RWPE2 (cell line): ENCODE measurements around the gene HEXD.

Experiments
- ATAC-seq: fragments of 200-7000 bp; cut with Tn5 transposase; 3 replicates; pipeline ENCODE4 v1.9.1; 2021; ENCODE audit warnings: low read depth
- DNase-seq: peaks from one replicate; pipeline ENCODE4 v3.0.0-alpha.2; 2020; ENCODE audit warnings: low spot score
- H3K27ac ChIP-seq: fragments of 450-650 bp; 2 replicates; pipeline ENCODE4 v1.5.1; 2017; ENCODE audit warnings: mild to moderate bottlenecking; ENCODE audit not compliant: poor library complexity, severe bottlenecking
- H3K27me3 ChIP-seq: fragments of 250-450 bp; sonication (Bioruptor Pico); 2 replicates; pipeline ENCODE4 v1.5.1; 2021; ENCODE audit warnings: mild to moderate bottlenecking, moderate library complexity; ENCODE audit not compliant: insufficient read depth, poor library complexity, severe bottlenecking
- H3K36me3 ChIP-seq: fragments of 250-450 bp; sonication (Bioruptor Pico); 2 replicates; pipeline ENCODE4 v1.5.1; 2020; ENCODE audit warnings: low read depth, mild to moderate bottlenecking, moderate library complexity
- H3K4me1 ChIP-seq: fragments of 250-450 bp; sonication (Bioruptor Pico); 2 replicates; pipeline ENCODE4 v1.5.1; 2021; ENCODE audit warnings: mild to moderate bottlenecking, moderate library complexity; ENCODE audit not compliant: insufficient read depth, poor library complexity, severe bottlenecking
- H3K4me3 ChIP-seq: fragments of 250-450 bp; sonication (Bioruptor Pico); 2 replicates; pipeline ENCODE4 v1.5.1; 2021; ENCODE audit warnings: mild to moderate bottlenecking, moderate library complexity; ENCODE audit not compliant: severe bottlenecking
- H3K9me3 ChIP-seq: fragments of 250-450 bp; sonication (Bioruptor Pico); 2 replicates; pipeline ENCODE4 v1.5.1; 2021; ENCODE audit warnings: mild to moderate bottlenecking, moderate library complexity; ENCODE audit not compliant: severe bottlenecking
- CTCF ChIP-seq: fragments of 450-650 bp; IDR thresholded peaks from one replicate; pipeline ENCODE4 v1.5.1; 2017; ENCODE audit warnings: mild to moderate bottlenecking, moderate library complexity; ENCODE audit not compliant: poor library complexity, severe bottlenecking

Gene HEXD

GRCh38 chr17:82386881-82387704 lies 31.1 kb upstream of the HEXD start:
- ATAC-seq (no peak), DNase-seq (peak; percentile 57)
- H3K9me3 ChIP-seq: no peaks in the 10 kb centered on the region
- TF ChIP-seq CTCF: no peak
- H3K27me3 ChIP-seq: no peaks in the 10 kb centered on the region
- peaks cover 10% of the 10 kb centered on the region for H3K4me1 ChIP-seq
- no peaks in the 10 kb centered on the region for H3K36me3 ChIP-seq
- H3K4me3 ChIP-seq: no peak overlapping the region
- no peak overlapping the region for H3K27ac ChIP-seq

DNA sequence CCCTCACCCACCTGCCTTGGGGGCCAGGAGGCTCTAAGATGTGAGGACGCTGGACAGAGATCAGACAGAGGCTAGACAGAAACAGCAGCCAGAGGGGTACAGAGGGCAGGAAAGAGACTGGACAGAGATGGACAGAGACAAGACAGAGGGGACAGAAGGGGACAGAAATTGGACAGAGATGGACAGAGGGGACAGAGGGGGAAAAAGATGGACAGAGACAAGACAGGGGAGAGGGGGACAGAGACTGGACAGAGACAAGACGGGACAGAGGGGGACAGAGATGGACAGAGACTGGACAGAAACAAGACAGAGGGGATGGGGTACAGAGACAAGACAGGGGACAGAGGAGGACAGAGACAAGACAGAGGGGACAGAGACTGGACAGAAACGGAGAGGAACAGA lies 30.4 kb upstream of the HEXD start:
- Histone ChIP-seq H3K36me3 (no peaks in the 10 kb centered on the region), H3K27ac (no peak overlapping the region), H3K9me3 (no peaks in the 10 kb centered on the region), H3K4me3 (no peak overlapping the region), H3K27me3 (no peaks in the 10 kb centered on the region), H3K4me1 (peaks cover 10% of the 10 kb centered on the region)
- ATAC-seq (no peak), DNase-seq (peak; percentile 26)
- no peak for TF ChIP-seq CTCF

- H3K4me3 ChIP-seq: no peak overlapping the region
- DNase-seq (peak; percentile 73), ATAC-seq (no peak)
- no peak for TF ChIP-seq CTCF
- peaks cover 10% of the 10 kb centered on the region for H3K4me1 ChIP-seq
- H3K27me3 ChIP-seq: no peaks in the 10 kb centered on the region
- no peaks in the 10 kb centered on the region for H3K9me3 ChIP-seq
- no peaks in the 10 kb centered on the region for H3K36me3 ChIP-seq
- no peak overlapping the region for H3K27ac ChIP-seq
These were observed 29.8 kb upstream of the HEXD start for GRCh38 chr17:82388223-82388921.

DNA sequence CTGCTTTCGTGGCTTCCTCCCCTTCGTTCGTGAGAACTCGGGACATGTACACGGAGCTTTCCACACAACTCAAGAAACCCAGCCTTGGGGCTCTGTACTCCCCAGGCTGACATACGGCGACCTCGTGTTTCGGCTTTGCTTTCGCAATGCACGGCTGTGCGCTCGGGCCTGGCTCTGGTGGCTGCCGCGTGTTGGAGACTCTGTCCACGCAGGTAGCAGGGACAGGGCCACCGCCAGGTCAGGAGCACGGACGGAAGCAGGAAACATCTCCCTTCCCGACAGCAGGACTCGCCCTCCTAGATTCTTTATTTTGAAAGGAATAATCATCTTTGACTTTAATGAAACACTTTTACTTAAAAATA lies 29.2 kb upstream of the HEXD start:
- TF ChIP-seq CTCF: no peak
- H3K27me3 ChIP-seq: no peaks in the 10 kb centered on the region
- no peak overlapping the region for H3K4me3 ChIP-seq
- H3K9me3 ChIP-seq: no peaks in the 10 kb centered on the region
- ATAC-seq (no peak), DNase-seq (peak; percentile 65)
- peaks cover 10% of the 10 kb centered on the region for H3K4me1 ChIP-seq
- no peak overlapping the region for H3K27ac ChIP-seq
- no peaks in the 10 kb centered on the region for H3K36me3 ChIP-seq

GRCh38 chr17:82389379-82389778 lies 28.8 kb upstream of the HEXD start:
- no peaks in the 10 kb centered on the region for H3K9me3 ChIP-seq
- ATAC-seq: no peak

More at GRCh38 chr17:82389379-82389778, 28.8 kb upstream of the HEXD start:
- peak; percentile 25 for DNase-seq
- Histone ChIP-seq H3K36me3 (no peaks in the 10 kb centered on the region), H3K4me1 (peaks cover 7% of the 10 kb centered on the region), H3K27ac (no peak overlapping the region), H3K27me3 (no peaks in the 10 kb centered on the region), H3K4me3 (no peak overlapping the region)
- no peak for TF ChIP-seq CTCF
